Tibial nerve (tissue), 3 donors: ENCODE measurements around the gene TSGA10.

Source experiments
- CTCF ChIP-seq, 5 experiments: fragments of 200-600 bp in 3 of 5; fragments of 450-650 bp in 2 of 5; sonication (generic) in 3 of 5; IDR thresholded peaks; one replicate each; pipeline ENCODE4 v1.5.1; 2016 to 2019; ENCODE audit warnings: antibody characterized with exemption in 5 of 5, mild to moderate bottlenecking in 3 of 5, moderate library complexity in 2 of 5
- POLR2A ChIP-seq, 2 donors: fragments of 450-650 bp; IDR thresholded peaks; one replicate each; pipeline ENCODE4 v1.6.1; 2017; ENCODE audit warnings: antibody characterized with exemption in 2 of 2, mild to moderate bottlenecking in 2 of 2, moderate library complexity in 2 of 2

- peak in 1 of 5 experiments; percentile 7 for TF ChIP-seq CTCF (IDR thresholded peaks at IDR 0.05)
- no peak for TF ChIP-seq POLR2A (IDR thresholded peaks at IDR 0.05)
These were observed 47.4 kb upstream of the TSGA10 start for GRCh38 chr2:99201959-99202678.
